Measurements from ENCODE around the gene NTSR1. TPM values are rescaled to one million over a fixed set of nuclear protein-coding genes. Genes with fewer than 3 reads are reported as not detected.

The NTSR1 gene
- total and polyA plus RNA-seq, 12 donors, result 0.03 to 0.14 (median 0.11) TPM; not detected in 9

DNA sequence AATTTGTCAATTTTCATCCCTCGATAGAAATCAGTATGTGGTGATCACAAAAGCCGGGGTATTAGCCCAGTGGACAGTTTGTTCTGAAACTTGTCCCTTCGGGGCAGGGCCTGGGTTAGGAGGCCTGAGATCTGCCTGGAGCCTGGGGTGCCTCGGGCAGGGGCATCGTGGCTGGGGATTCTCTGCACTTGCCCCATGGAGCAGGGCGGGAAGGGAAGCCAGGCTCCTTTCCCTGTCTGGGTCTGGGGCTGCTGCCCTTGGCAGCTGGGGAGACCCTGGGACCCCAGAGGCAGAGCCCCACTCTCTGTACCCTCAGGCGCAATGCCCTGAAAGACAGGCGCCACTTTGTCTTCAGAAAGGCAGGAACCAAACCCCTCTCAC is 27.4 kb downstream of the NTSR1 start:
- peak in 1 of 7 donors; percentile 2 for DNase-seq
- no peaks in the 10 kb centered on the region for H3K36me3 ChIP-seq (replicated peaks in 1 of 2)
- no peak for TF ChIP-seq POLR2A (IDR thresholded peaks at IDR 0.05)
- TF ChIP-seq, protein P1, sequence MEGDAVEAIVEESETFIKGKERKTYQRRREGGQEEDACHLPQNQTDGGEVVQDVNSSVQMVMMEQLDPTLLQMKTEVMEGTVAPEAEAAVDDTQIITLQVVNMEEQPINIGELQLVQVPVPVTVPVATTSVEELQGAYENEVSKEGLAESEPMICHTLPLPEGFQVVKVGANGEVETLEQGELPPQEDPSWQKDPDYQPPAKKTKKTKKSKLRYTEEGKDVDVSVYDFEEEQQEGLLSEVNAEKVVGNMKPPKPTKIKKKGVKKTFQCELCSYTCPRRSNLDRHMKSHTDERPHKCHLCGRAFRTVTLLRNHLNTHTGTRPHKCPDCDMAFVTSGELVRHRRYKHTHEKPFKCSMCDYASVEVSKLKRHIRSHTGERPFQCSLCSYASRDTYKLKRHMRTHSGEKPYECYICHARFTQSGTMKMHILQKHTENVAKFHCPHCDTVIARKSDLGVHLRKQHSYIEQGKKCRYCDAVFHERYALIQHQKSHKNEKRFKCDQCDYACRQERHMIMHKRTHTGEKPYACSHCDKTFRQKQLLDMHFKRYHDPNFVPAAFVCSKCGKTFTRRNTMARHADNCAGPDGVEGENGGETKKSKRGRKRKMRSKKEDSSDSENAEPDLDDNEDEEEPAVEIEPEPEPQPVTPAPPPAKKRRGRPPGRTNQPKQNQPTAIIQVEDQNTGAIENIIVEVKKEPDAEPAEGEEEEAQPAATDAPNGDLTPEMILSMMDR (IDR thresholded peaks at IDR 0.05), result no peak
- 76 to 90% (median 88%) methylated on average over 4 to 8 of the region's 8 CpGs for WGBS, 4 donors
- no peak overlapping the region for H3K27ac ChIP-seq
- H3K9me3 ChIP-seq (replicated peaks in 1 of 3), result no peaks in the 10 kb centered on the region
- H3K4me3 ChIP-seq, result no peak overlapping the region
- no peaks in the 10 kb centered on the region for H3K4me1 ChIP-seq (replicated peaks in 1 of 2)
- intact Hi-C loops (cut with DNase I), result no loop called here
- H3K27me3 ChIP-seq, result peaks cover 34% of the 10 kb centered on the region

GRCh38 chr20:62736407-62737071 is 27.9 kb downstream of the NTSR1 start:
- H3K27me3 ChIP-seq, result peaks cover 38% of the 10 kb centered on the region
- no peaks in the 10 kb centered on the region for H3K9me3 ChIP-seq (replicated peaks in 1 of 3)
- WGBS, 4 donors, result 75 to 83% (median 79%) methylated on average over 13 to 14 of the region's 14 CpGs
- no peak overlapping the region for H3K4me3 ChIP-seq
- intact Hi-C loops (cut with DNase I), result no loop called here
- TF ChIP-seq, protein P1 (IDR thresholded peaks at IDR 0.05), result no peak
- no peak for TF ChIP-seq POLR2A (IDR thresholded peaks at IDR 0.05)
- no peaks in the 10 kb centered on the region for H3K36me3 ChIP-seq (replicated peaks in 1 of 2)
- H3K4me1 ChIP-seq (replicated peaks in 1 of 2), result no peaks in the 10 kb centered on the region
- H3K27ac ChIP-seq, result no peak overlapping the region
- peak in 2 of 7 donors; percentile 0 to 6 for DNase-seq

- TF ChIP-seq, protein P1 (IDR thresholded peaks at IDR 0.05), result no peak
- TF ChIP-seq POLR2A (IDR thresholded peaks at IDR 0.05), result no peak
- Histone ChIP-seq H3K27ac (no peak overlapping the region), H3K4me1 (replicated peaks in 1 of 2) (no peaks in the 10 kb centered on the region), H3K9me3 (replicated peaks in 1 of 3) (no peaks in the 10 kb centered on the region), H3K36me3 (replicated peaks in 1 of 2) (no peaks in the 10 kb centered on the region), H3K27me3 (peaks cover 38% of the 10 kb centered on the region), H3K4me3 (no peak overlapping the region)
- intact Hi-C loops (cut with DNase I), result no loop called here
- 54 to 73% (median 70%) methylated on average over 3 to 20 of the region's 20 CpGs for WGBS, 4 donors
- peak in 1 of 7 donors; percentile 1 for DNase-seq
Measured at GRCh38 chr20:62737271-62737811, 28.7 kb downstream of the NTSR1 start.

DNA sequence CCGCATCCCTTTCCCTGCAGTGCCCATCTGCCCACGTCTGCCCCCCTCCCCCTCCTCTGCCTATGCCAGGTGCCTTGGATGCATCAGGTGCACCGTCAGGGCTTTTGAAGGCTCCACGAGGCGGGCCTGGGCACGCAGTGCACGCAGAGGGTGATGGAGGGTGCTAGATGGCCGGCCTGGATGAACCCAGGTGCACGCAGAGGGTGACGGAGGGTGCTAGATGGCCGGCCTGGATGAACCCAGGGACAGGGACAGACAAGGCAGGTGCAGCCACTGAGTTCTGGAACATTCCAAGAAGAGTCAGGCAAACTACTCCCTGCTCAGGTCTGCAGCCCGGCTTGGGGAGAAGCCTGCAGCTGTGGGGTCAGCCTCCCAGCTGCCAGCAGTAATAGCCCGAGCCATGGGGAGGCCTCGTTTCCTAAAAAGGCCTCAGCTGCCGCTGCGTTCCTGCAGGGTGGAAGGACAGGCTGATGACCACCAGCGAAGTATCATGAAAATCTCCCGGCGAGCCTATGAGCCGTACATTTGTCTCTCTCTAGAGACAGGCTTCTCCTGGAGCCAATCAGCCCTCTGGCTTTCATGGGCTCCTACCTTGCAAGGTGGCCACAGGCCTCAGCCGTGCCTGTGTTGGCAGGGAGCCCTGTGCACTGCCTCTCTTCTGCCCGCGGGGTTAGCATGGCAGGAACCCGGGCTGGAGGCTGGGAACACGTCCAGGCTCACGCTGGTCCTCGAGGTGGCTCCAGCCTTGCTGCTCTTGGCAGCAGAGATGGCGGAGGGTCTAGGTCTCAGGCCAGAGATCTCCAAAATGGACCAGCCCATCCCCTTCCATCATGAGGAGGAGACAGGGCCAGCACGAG is 29.6 kb downstream of the NTSR1 start:
- peaks cover 38% of the 10 kb centered on the region for H3K27me3 ChIP-seq
- TF ChIP-seq, protein P1 (IDR thresholded peaks at IDR 0.05), result no peak
- no peak for TF ChIP-seq POLR2A (IDR thresholded peaks at IDR 0.05)
- DNase-seq, result peak in 2 of 7 donors; percentile 4 to 5
- intact Hi-C loops (cut with DNase I), result no loop called here
- H3K9me3 ChIP-seq (replicated peaks in 1 of 3), result no peaks in the 10 kb centered on the region
- H3K36me3 ChIP-seq (replicated peaks in 1 of 2), result no peaks in the 10 kb centered on the region
- 67 to 80% (median 77%) methylated on average over 21 to 29 of the region's 29 CpGs for WGBS, 4 donors
- H3K4me1 ChIP-seq (replicated peaks in 1 of 2), result no peaks in the 10 kb centered on the region
- no peak overlapping the region for H3K27ac ChIP-seq
- no peak overlapping the region for H3K4me3 ChIP-seq
